AG04450 (cell line): Measurements from ENCODE around the gene CCDC187. TPM values are rescaled to one million over a fixed set of nuclear protein-coding genes. Genes with fewer than 3 reads are reported as not detected.

ENCODE experiments used
- CTCF ChIA-PET: fragments of 300-600, 350-600 bp; formaldehyde crosslinking; extraction: SDS; loops from one replicate; lab custom pipeline; 2022; ENCODE audit warnings: antibody characterized with exemption, inconsistent platforms; lab: Charles Lee
- POLR2A ChIA-PET: fragments of 350-600 bp; formaldehyde crosslinking; extraction: SDS; loops from one replicate; lab custom pipeline; 2021; ENCODE audit warnings: antibody characterized with exemption, inconsistent platforms; lab: Yijun Ruan, JAX
- DNase-seq: peaks from one replicate; pipeline ENCODE4 v3.0.0-alpha.2; 2011; ENCODE audit warnings: low read depth, low spot score
- H3K27ac ChIP-seq: one replicate; pipeline ENCODE4 v1.5.1; 2012; ENCODE audit warnings: low read depth, low read length, control low read depth
- H3K27me3 ChIP-seq: one replicate; pipeline ENCODE4 v1.6.0; 2012; ENCODE audit warnings: low read length; ENCODE audit not compliant: control insufficient read depth, insufficient read depth
- H3K4me3 ChIP-seq: 2 replicates; pipeline ENCODE4 v1.5.1; 2011; ENCODE audit warnings: mild to moderate bottlenecking, low read depth, low read length, control low read depth
- H3K9me3 ChIP-seq: 2 replicates; pipeline ENCODE4 v1.5.1; 2012; ENCODE audit warnings: low read length; ENCODE audit not compliant: control insufficient read depth, insufficient read depth
- CTCF ChIP-seq: IDR thresholded peaks from 2 replicates; pipeline ENCODE4 v1.5.1; 2011; ENCODE audit warnings: low read depth, low read length, control low read depth, inconsistent platforms
- polyA plus RNA-seq: library from polyadenylated mRNA; depleted of rRNA; stranded (reverse); fragments of >200 nt; gene quantifications from 2 replicates; pipeline ENCODE4 v1.2.3, GENCODE V29; 2011

CCDC187 gene
- polyA plus RNA-seq, 1 experiment, result not detected

GRCh38 chr9:136243631-136244030 is 60.3 kb downstream of the CCDC187 start:
- TF ChIP-seq CTCF, result no peak
- ChIA-PET POLR2A (no interaction called here), CTCF (interaction anchor here (1.0 kb wide), 1 partner anchor 73 kb away, joined by 3 read pairs; no protein-coding TSS in a partner anchor)
- H3K27ac ChIP-seq, result no peak overlapping the region
- H3K27me3 ChIP-seq, result peaks cover 21% of the 10 kb centered on the region
- H3K4me3 ChIP-seq, result no peak overlapping the region
- DNase-seq, result no peak
- no peaks in the 10 kb centered on the region; the same call in 1 of the 2 replicates for H3K9me3 ChIP-seq

- POLR2A ChIA-PET, result no interaction called here
- no peak overlapping the region for H3K27ac ChIP-seq
- CTCF ChIA-PET, result interaction anchor here (1.0 to 1.4 kb wide), 2 partner anchors 16 to 73 kb away, joined by 3 read pairs; no protein-coding TSS in a partner anchor
- peaks cover 15% of the 10 kb centered on the region for H3K27me3 ChIP-seq
- H3K4me3 ChIP-seq, result no peak overlapping the region
- no peak for DNase-seq
- TF ChIP-seq CTCF, result no peak
- H3K9me3 ChIP-seq, result no peaks in the 10 kb centered on the region; the same call in 1 of the 2 replicates
Observed at GRCh38 chr9:136242918-136243525, 60.9 kb downstream of the CCDC187 start.

- TF ChIP-seq CTCF, result no peak
- DNase-seq, result no peak
- POLR2A ChIA-PET, result no interaction called here
- H3K27me3 ChIP-seq, result peaks cover 7% of the 10 kb centered on the region
- H3K9me3 ChIP-seq, result no peaks in the 10 kb centered on the region; the same call in 1 of the 2 replicates
- no peak overlapping the region for H3K27ac ChIP-seq
- H3K4me3 ChIP-seq, result no peak overlapping the region
- CTCF ChIA-PET, result interaction anchor here (1.4 kb wide), 1 partner anchor 15 kb away, joined by 3 read pairs; no protein-coding TSS in a partner anchor
Observed at GRCh38 chr9:136242248-136242647, 61.6 kb downstream of the CCDC187 start.

GRCh38 chr9:136241542-136241941 is 62.4 kb downstream of the CCDC187 start:
- no peak for DNase-seq
- Histone ChIP-seq H3K9me3 (no peaks in the 10 kb centered on the region; the same call in 1 of the 2 replicates), H3K27ac (no peak overlapping the region), H3K4me3 (no peak overlapping the region), H3K27me3 (peaks cover 2% of the 10 kb centered on the region)
- ChIA-PET POLR2A (no interaction called here), CTCF (interaction anchor here (1.4 kb wide), 1 partner anchor 15 kb away, joined by 3 read pairs; no protein-coding TSS in a partner anchor)
- no peak for TF ChIP-seq CTCF

GRCh38 chr9:136240941-136241340 is 63.0 kb downstream of the CCDC187 start:
- TF ChIP-seq CTCF, result no peak
- no peak for DNase-seq
- CTCF ChIA-PET, result no interaction called here
- H3K4me3 ChIP-seq, result no peak overlapping the region
- no peaks in the 10 kb centered on the region; the same call in 1 of the 2 replicates for H3K9me3 ChIP-seq
- POLR2A ChIA-PET, result no interaction called here
- no peaks in the 10 kb centered on the region for H3K27me3 ChIP-seq
- no peak overlapping the region for H3K27ac ChIP-seq
